ENCODE data around the gene C1orf216.
"Not testable (repeated sequence)": the region's sequence is repeated elsewhere in the genome, so short reads cannot be mapped to it uniquely, and the experiment has no call there.

Gene C1orf216

GRCh38 chr1:35707601-35708440 is 10.9 kb downstream of the C1orf216 start:
- H3K4me3 ChIP-seq (ENCODE audit: low read depth, low read length) = peak overlapping the region; percentile 41

- peak overlapping the region; percentile 37 for H3K4me3 ChIP-seq (ENCODE audit: low read depth, low read length)
These were observed 11.7 kb downstream of the C1orf216 start for GRCh38 chr1:35706846-35707600.

DNA sequence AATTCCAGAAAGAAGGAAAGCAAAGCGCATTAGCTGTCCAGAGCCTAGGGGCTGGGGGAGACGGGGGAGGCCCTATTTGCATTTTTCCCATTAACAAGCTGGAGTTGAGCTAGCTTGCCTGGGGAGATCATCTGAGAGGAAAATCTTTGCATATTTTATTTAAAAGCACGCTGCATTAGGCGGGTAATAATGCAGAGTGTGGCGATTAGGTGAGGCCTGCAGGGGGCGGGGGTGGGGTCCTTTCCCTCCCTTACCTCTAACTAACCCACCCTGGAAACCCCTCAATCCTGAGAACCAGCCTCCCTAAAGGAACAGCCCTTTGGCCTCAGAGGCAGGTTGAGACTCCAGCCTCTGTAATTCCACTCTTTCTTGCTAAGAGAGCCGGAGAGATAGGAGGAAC is 16.2 kb downstream of the C1orf216 start:
- no peak overlapping the region for H3K4me3 ChIP-seq (ENCODE audit: low read depth, low read length)

GRCh38 chr1:35699152-35699551 is 19.5 kb downstream of the C1orf216 start:
- not testable (repeated sequence) for H3K4me3 ChIP-seq (ENCODE audit: low read depth, low read length)

- H3K4me3 ChIP-seq (ENCODE audit: low read depth, low read length) = no peak overlapping the region
These were observed 26.4 kb downstream of the C1orf216 start for GRCh38 chr1:35692317-35692716.

- no peak overlapping the region for H3K4me3 ChIP-seq (ENCODE audit: low read depth, low read length)
These were observed 27.0 kb downstream of the C1orf216 start for GRCh38 chr1:35691571-35692220.

GRCh38 chr1:35691080-35691479 is 27.6 kb downstream of the C1orf216 start:
- H3K4me3 ChIP-seq (ENCODE audit: low read depth, low read length) = no peak overlapping the region

DNA sequence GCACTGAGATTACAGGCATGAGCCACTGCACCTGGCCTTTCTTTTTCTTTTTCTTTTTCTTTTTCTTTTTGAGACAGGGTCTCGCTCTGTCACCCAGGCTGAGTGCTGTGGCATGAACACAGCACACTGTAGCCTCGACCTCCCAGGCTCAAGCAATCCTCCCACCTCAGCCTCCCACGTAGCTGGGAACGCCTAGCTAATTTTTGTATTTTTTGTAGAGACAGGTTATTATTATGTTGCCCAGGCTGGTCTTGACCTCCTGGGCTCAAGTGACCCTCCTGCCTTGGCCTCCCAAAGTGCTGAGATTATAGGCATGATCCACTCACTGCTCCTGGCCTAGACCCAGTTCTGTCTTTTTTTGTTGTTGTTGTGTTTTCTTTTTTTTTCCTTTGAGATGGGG is 28.6 kb downstream of the C1orf216 start:
- H3K4me3 ChIP-seq (ENCODE audit: low read depth, low read length) = not testable (repeated sequence)

DNA sequence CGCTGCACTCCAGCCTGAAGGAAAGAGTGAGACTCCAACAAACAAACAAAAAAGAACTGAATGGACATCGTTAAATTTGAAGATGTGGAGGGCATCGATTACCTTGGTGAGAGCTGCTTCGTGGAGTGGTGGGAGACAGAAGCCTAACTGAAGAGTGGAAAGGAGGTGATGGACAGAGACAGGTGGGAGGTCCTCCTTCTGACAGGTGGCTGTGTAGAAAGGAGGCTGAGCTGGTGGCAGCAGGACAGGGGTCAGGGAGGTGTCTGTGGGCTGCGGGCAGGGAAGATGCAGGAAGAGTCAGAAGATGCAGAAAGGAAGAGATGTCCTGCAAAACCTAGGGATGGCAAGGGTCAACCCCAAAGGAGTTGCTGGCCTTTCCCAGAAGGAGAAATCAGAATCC is 30.5 kb downstream of the C1orf216 start:
- H3K4me3 ChIP-seq (ENCODE audit: low read depth, low read length) = no peak overlapping the region

DNA sequence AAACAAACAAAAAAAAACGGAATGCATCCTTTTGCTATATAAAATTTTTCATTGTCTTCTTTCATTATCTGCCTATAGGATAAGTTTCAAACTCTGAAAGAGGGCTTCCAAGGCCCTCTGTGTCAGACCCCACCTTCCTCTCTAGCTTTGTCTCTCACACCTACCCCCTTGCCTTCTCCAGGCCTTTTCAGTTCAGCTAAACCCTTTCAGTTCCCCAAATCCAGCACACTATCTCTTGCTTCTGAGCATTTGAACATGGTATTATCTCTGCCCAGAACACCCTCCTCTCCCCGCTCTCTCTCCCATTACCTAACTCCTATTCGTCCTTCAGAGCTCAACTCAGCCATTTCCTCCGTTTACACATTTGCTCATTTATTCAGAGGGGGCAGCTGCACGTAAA is 35.7 kb downstream of the C1orf216 start:
- H3K4me3 ChIP-seq (ENCODE audit: low read depth, low read length) = no peak overlapping the region

GRCh38 chr1:35680271-35680670 is 38.4 kb downstream of the C1orf216 start:
- H3K4me3 ChIP-seq (ENCODE audit: low read depth, low read length) = no peak overlapping the region

- no peak overlapping the region for H3K4me3 ChIP-seq (ENCODE audit: low read depth, low read length)
These were observed 42.9 kb downstream of the C1orf216 start for GRCh38 chr1:35675773-35676172.

- H3K4me3 ChIP-seq (ENCODE audit: low read depth, low read length) = no peak overlapping the region
These were observed 44.6 kb downstream of the C1orf216 start for GRCh38 chr1:35674111-35674510.

DNA sequence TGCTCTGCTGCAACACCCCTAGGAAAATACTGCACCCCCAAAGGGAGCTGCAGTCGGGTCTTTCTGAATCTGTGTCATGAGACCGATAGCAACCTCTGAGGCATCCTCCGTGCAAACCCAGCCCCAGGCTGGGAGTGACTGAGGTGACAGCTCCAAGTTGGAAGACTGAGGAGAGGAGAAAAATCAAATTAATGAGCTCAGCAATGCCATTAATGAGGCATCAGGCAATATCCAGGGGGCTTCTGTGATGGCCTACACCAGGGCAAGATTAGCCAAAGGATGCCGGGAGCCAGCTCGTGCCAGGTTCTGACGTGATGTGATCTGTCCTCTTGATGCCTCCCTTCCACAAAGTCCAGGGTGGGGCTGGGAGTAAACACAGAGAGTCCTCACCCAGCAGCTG is 46.6 kb downstream of the C1orf216 start:
- H3K4me3 ChIP-seq (ENCODE audit: low read depth, low read length) = no peak overlapping the region

GRCh38 chr1:35668506-35668905 is 50.2 kb downstream of the C1orf216 start:
- no peak overlapping the region for H3K4me3 ChIP-seq (ENCODE audit: low read depth, low read length)

DNA sequence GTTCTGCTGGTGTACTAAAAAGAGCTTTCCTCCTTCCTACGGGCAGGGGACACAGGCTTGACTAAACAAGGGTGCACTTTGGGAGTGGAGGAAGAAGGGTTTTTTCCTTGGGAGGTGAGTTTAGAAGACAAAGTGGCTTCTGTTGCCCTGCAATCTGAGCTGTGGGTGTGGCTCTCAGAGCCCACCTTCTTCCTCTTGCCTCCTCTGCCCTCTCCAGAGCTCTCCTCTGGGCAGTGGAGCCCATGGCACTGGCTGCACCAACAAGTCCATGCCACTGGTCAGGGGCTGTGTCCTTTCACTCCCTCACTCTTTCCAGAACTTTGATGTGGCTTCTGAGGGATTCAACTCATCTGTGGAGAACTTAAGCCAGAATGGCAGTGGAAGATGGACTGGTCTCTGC is 51.8 kb downstream of the C1orf216 start:
- H3K4me3 ChIP-seq (ENCODE audit: low read depth, low read length) = no peak overlapping the region

- H3K4me3 ChIP-seq (ENCODE audit: low read depth, low read length) = no peak overlapping the region
These were observed 52.5 kb downstream of the C1orf216 start for GRCh38 chr1:35666216-35666615.

Measured in iPS-11a (cell line).